Chondrocyte (in vitro differentiated cells): Measurements from ENCODE around the gene DECR2. TPM values are rescaled to one million over a fixed set of nuclear protein-coding genes. Genes with fewer than 3 reads are reported as not detected.
"Not testable (repeated sequence)": the region's sequence is repeated elsewhere in the genome, so short reads cannot be mapped to it uniquely, and the experiment has no call there.

Experiments used
- DNase-seq: peaks from one replicate; pipeline ENCODE4 v3.0.0; 2021; ENCODE audit warnings: mixed read lengths, low spot score
- H3K27ac Mint-ChIP-seq: one replicate; pipeline ENCODE4 v1.8.0; 2021; ENCODE audit warnings: mild to moderate bottlenecking, moderate library complexity, mixed read lengths; ENCODE audit not compliant: unreplicated experiment
- H3K27me3 Mint-ChIP-seq: 2 replicates; pipeline ENCODE4 v1.8.0; 2021; ENCODE audit warnings: low read depth, mixed read lengths
- H3K36me3 Mint-ChIP-seq: 2 replicates; pipeline ENCODE4 v1.8.0; 2021; ENCODE audit warnings: low read depth, mixed read lengths
- H3K4me1 Mint-ChIP-seq: 2 replicates; pipeline ENCODE4 v1.8.0; 2021; ENCODE audit warnings: low read depth, mild to moderate bottlenecking, mixed read lengths
- H3K4me3 Mint-ChIP-seq: one replicate; pipeline ENCODE4 v1.8.0; 2021; ENCODE audit warnings: mild to moderate bottlenecking, moderate library complexity, mixed read lengths; ENCODE audit not compliant: unreplicated experiment
- H3K9me3 Mint-ChIP-seq: 2 replicates; pipeline ENCODE4 v1.8.0; 2021; ENCODE audit warnings: low read depth, mixed read lengths
- CTCF ChIP-seq: fragments of 200-600 bp; sonication (generic); IDR thresholded peaks from 2 replicates; pipeline ENCODE4 v1.5.0; 2021; ENCODE audit warnings: antibody characterized with exemption, mild to moderate bottlenecking, moderate library complexity
- total RNA-seq: library from RNA; stranded (reverse); gene quantifications from 3 replicates; pipeline ENCODE4 v1.2.1, GENCODE V29; 2021

The DECR2 gene
- total RNA-seq, 1 donor from 2014 or later: 25.1 TPM

- H3K4me3 Mint-ChIP-seq: no peak overlapping the region
- DNase-seq: no peak
- no peaks in the 10 kb centered on the region for H3K27me3 Mint-ChIP-seq
- H3K9me3 Mint-ChIP-seq: no peaks in the 10 kb centered on the region
- H3K27ac Mint-ChIP-seq: no peak overlapping the region
- H3K36me3 Mint-ChIP-seq: peaks cover 4% of the 10 kb centered on the region
- peaks cover 3% of the 10 kb centered on the region for H3K4me1 Mint-ChIP-seq
- no peak for TF ChIP-seq CTCF
These were observed 12.9 kb downstream of the DECR2 start for GRCh38 chr16:414395-415169.

- DNase-seq, H3K4me3 Mint-ChIP-seq, H3K27me3 Mint-ChIP-seq, H3K4me1 Mint-ChIP-seq, H3K9me3 Mint-ChIP-seq, H3K36me3 Mint-ChIP-seq, H3K27ac Mint-ChIP-seq: not testable (repeated sequence)
These were observed 13.4 kb downstream of the DECR2 start for GRCh38 chr16:415170-415498.

- peaks cover 20% of the 10 kb centered on the region for H3K4me1 Mint-ChIP-seq
- H3K36me3 Mint-ChIP-seq, DNase-seq, H3K4me3 Mint-ChIP-seq, H3K9me3 Mint-ChIP-seq, H3K27ac Mint-ChIP-seq, H3K27me3 Mint-ChIP-seq: not testable (repeated sequence)
These were observed 20.5 kb downstream of the DECR2 start for GRCh38 chr16:422179-422578.

- no peak for TF ChIP-seq CTCF
- Mint-ChIP-seq H3K27ac (peak overlapping the region; percentile 99), H3K9me3 (no peaks in the 10 kb centered on the region), H3K27me3 (no peaks in the 10 kb centered on the region), H3K4me1 (peaks cover 38% of the 10 kb centered on the region), H3K4me3 (peak overlapping the region; percentile 76), H3K36me3 (no peaks in the 10 kb centered on the region)
- no peak for DNase-seq
These were observed 22.4 kb downstream of the DECR2 start for GRCh38 chr16:424033-424622.

- Mint-ChIP-seq H3K4me3 (peak overlapping the region; percentile 76), H3K27me3 (no peaks in the 10 kb centered on the region), H3K36me3 (no peaks in the 10 kb centered on the region), H3K4me1 (peaks cover 38% of the 10 kb centered on the region), H3K27ac (peak overlapping the region; percentile 99), H3K9me3 (no peaks in the 10 kb centered on the region)
- TF ChIP-seq CTCF: no peak
- DNase-seq: no peak
These were observed 23.0 kb downstream of the DECR2 start for GRCh38 chr16:424623-425081.

- H3K4me1 Mint-ChIP-seq: peaks cover 38% of the 10 kb centered on the region
- H3K9me3 Mint-ChIP-seq: no peaks in the 10 kb centered on the region
- peak within 1 kb of the TSS; percentile 76 for H3K4me3 Mint-ChIP-seq
- peak within 1 kb of the TSS; percentile 99 for H3K27ac Mint-ChIP-seq
- no peaks in the 10 kb centered on the region for H3K27me3 Mint-ChIP-seq
- peak; percentile 68 for TF ChIP-seq CTCF
- H3K36me3 Mint-ChIP-seq: no peaks in the 10 kb centered on the region
- DNase-seq: peak; percentile 95
These were observed 23.5 kb downstream of the DECR2 start, which contains the start of gene RAB11FIP3 for GRCh38 chr16:425082-425718. TSS of gene RAB11FIP3 (plus strand) at chr16:425649. CDS start at chr16:426007, 358 bp downstream.
